ENCODE measurements around the gene MOB1A.
A peak's percentile ranks its signal among the peaks of the same experiment; 100 is the strongest.
"Not testable (repeated sequence)": the region's sequence is repeated elsewhere in the genome, so short reads cannot be mapped to it uniquely, and the experiment has no call there.

Gene MOB1A

GRCh38 chr2:74221604-74222299 is 43.1 kb upstream of the MOB1A start:
- TF ChIP-seq CTCF (conservative IDR thresholded peaks at IDR 0.05) (no peak), ZFX (IDR thresholded peaks at IDR 0.05) (no peak)
- no peak overlapping the region for H3K27ac ChIP-seq

GRCh38 chr2:74221091-74221490 is 42.4 kb upstream of the MOB1A start:
- no peak overlapping the region for H3K27ac ChIP-seq
- TF ChIP-seq ZFX (IDR thresholded peaks at IDR 0.05) (no peak), CTCF (conservative IDR thresholded peaks at IDR 0.05) (no peak)

- H3K27ac ChIP-seq, result no peak overlapping the region
- TF ChIP-seq ZFX (IDR thresholded peaks at IDR 0.05) (no peak), CTCF (conservative IDR thresholded peaks at IDR 0.05) (no peak)
Observed at GRCh38 chr2:74219846-74220486, 41.3 kb upstream of the MOB1A start.

- TF ChIP-seq ZFX (IDR thresholded peaks at IDR 0.05), result no peak
- TF ChIP-seq CTCF (conservative IDR thresholded peaks at IDR 0.05), result no peak
- H3K27ac ChIP-seq, result no peak overlapping the region
Observed at GRCh38 chr2:74216642-74217041, 38.0 kb upstream of the MOB1A start.

- not testable (repeated sequence) for H3K27ac ChIP-seq
Observed at GRCh38 chr2:74215771-74216170, 37.1 kb upstream of the MOB1A start.

GRCh38 chr2:74212702-74213410 is 34.2 kb upstream of the MOB1A start:
- TF ChIP-seq CTCF (conservative IDR thresholded peaks at IDR 0.05) (no peak), ZFX (IDR thresholded peaks at IDR 0.05) (no peak)
- no peak overlapping the region for H3K27ac ChIP-seq

- H3K27ac ChIP-seq, result peak overlapping the region; percentile 86
- TF ChIP-seq ZFX (IDR thresholded peaks at IDR 0.05) (no peak), CTCF (conservative IDR thresholded peaks at IDR 0.05) (no peak)
Observed at GRCh38 chr2:74206180-74206688, 27.6 kb upstream of the MOB1A start.
